ENCODE data around the gene ELMOD1.
A peak's percentile ranks its signal among the peaks of the same experiment; 100 is the strongest.

Gene ELMOD1

DNA sequence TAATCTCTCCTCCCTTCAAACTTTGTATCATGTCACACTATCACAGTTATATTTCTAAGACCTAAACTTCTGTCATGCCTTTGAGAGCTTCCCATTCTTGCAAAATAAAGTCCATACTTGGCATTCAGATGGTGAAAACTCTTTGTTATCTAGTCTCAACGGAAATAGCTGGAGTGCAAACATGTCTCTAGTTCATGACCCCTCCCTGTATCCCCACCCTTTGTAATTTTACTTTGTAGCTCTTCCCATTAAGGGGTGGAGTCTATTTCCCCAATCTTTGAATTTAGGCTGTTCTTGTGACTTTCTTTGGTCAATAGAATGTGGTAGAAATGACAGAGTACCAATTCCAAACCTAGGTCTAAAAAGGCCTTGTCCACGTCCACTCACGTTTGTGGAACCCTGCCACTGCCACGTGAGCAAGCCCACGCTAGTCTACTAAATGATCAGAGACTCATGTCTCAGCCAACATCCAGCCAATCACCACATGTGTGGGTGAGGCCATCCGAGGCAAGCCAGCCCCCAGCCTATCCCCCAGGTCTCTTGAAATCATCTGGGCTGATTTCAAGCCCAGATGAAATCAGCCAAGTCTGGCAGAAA lies 97.5 kb downstream of the ELMOD1 start:
- no peak for TF ChIP-seq FOXP2 (optimal IDR thresholded peaks at IDR 0.05; ENCODE audit: borderline replicate concordance, extremely low read depth, extremely low read length, insufficient read depth)
- peak; percentile 47; the same call in 1 of the 2 replicates for TF ChIP-seq SIN3A (IDR thresholded peaks at IDR 0.05; ENCODE audit: borderline replicate concordance, insufficient read depth, low read length)
- no peak for TF ChIP-seq POLR2AphosphoS5 (IDR thresholded peaks at IDR 0.05; ENCODE audit: low read depth, low read length)
- TF ChIP-seq TAF1 (IDR thresholded peaks at IDR 0.05; ENCODE audit: borderline replicate concordance, insufficient read depth, low read length) = no peak

DNA sequence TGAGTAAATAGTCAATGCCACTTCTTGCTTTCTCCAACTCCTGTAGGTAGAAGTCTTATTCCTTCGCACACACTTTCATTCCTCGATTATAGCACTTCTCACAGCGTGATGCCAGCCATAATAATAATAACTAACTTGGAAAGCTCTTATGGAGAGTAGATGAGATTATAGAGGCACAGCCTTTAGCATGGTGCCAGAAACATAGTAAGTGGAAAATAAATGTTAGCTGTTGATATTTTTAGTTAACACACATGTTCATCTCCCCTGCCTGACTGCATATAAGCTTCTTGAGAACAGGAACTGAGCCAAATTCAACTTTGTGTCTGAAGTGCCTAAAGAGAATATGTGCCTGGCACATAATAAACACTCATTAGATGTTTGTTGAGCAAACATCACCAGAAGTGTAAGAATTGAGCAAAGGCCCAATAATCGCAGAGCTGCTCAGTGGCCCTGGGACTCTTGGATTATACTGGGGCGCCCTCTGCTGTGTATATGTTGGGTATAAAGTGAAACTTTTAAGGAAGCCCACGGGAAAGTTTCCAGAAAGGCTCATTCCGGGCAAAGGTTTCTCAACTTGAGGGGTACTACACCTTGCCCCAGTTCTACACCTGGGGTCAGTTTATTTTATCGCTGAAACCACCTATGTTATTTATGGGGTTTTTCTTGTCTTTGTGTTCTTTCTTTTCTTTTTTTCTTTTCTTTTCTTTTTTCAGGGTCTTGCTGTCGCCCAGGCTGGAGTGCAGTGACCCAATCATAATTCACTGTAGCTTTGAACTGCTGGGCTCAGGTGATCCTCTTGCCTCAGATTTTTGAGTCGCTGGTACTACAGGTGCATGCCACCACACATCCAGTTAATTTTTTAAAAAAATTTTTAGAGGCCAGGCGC lies 98.6 kb downstream of the ELMOD1 start:
- TF ChIP-seq POLR2AphosphoS5 (IDR thresholded peaks at IDR 0.05; ENCODE audit: low read depth, low read length) (no peak), SIN3A (IDR thresholded peaks at IDR 0.05; ENCODE audit: borderline replicate concordance, insufficient read depth, low read length) (no peak), FOXP2 (optimal IDR thresholded peaks at IDR 0.05; ENCODE audit: borderline replicate concordance, extremely low read depth, extremely low read length, insufficient read depth) (no peak), TAF1 (IDR thresholded peaks at IDR 0.05; ENCODE audit: borderline replicate concordance, insufficient read depth, low read length) (no peak)
- TF ChIP-seq, protein P1, sequence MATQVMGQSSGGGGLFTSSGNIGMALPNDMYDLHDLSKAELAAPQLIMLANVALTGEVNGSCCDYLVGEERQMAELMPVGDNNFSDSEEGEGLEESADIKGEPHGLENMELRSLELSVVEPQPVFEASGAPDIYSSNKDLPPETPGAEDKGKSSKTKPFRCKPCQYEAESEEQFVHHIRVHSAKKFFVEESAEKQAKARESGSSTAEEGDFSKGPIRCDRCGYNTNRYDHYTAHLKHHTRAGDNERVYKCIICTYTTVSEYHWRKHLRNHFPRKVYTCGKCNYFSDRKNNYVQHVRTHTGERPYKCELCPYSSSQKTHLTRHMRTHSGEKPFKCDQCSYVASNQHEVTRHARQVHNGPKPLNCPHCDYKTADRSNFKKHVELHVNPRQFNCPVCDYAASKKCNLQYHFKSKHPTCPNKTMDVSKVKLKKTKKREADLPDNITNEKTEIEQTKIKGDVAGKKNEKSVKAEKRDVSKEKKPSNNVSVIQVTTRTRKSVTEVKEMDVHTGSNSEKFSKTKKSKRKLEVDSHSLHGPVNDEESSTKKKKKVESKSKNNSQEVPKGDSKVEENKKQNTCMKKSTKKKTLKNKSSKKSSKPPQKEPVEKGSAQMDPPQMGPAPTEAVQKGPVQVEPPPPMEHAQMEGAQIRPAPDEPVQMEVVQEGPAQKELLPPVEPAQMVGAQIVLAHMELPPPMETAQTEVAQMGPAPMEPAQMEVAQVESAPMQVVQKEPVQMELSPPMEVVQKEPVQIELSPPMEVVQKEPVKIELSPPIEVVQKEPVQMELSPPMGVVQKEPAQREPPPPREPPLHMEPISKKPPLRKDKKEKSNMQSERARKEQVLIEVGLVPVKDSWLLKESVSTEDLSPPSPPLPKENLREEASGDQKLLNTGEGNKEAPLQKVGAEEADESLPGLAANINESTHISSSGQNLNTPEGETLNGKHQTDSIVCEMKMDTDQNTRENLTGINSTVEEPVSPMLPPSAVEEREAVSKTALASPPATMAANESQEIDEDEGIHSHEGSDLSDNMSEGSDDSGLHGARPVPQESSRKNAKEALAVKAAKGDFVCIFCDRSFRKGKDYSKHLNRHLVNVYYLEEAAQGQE (IDR thresholded peaks at IDR 0.05; ENCODE audit: insufficient read depth in 1 of 2, low read depth in 2 of 2, low read length in 2 of 2) = no peak

DNA sequence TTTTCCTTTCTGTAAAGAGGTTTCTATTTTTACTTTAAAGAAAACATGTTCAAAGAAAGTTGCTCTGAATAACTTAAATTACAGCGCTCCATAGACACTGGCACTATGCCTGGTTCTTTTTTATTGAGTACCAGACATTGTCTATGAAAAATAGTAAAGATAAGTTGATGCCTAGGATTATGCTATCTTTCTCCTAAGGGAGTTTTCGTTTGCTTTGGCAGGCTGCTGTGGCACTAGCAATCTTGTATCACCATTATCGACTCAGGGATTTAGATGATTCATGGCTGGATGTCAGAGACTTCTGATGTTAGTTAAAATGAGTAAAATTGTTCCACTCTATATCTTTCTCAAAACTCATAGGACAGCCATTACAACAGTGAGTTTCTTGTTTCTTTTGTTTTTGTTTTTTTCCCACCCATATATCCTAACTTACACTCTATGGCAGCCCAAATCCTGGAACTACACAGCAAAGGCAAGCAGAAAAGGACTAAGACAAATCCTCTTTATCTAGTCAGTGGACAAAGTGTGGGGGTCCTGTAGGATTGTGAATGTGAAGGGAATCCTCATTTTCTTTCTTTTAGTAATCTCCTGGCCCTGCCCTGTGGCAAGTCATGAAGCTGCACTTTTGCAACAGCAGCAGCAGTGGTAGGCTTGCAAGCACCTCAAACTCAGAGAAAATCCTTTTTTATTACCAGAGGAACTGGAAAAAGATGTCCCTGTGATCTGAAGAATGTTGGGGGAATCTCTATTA lies 100.2 kb downstream of the ELMOD1 start:
- TF ChIP-seq TAF1 (IDR thresholded peaks at IDR 0.05; ENCODE audit: borderline replicate concordance, insufficient read depth, low read length) (no peak), POLR2AphosphoS5 (IDR thresholded peaks at IDR 0.05; ENCODE audit: low read depth, low read length) (no peak), FOXP2 (optimal IDR thresholded peaks at IDR 0.05; ENCODE audit: borderline replicate concordance, extremely low read depth, extremely low read length, insufficient read depth) (no peak), SIN3A (IDR thresholded peaks at IDR 0.05; ENCODE audit: borderline replicate concordance, insufficient read depth, low read length) (no peak)
- TF ChIP-seq, protein P1 (IDR thresholded peaks at IDR 0.05; ENCODE audit: insufficient read depth in 1 of 2, low read depth in 2 of 2, low read length in 2 of 2) = no peak

DNA sequence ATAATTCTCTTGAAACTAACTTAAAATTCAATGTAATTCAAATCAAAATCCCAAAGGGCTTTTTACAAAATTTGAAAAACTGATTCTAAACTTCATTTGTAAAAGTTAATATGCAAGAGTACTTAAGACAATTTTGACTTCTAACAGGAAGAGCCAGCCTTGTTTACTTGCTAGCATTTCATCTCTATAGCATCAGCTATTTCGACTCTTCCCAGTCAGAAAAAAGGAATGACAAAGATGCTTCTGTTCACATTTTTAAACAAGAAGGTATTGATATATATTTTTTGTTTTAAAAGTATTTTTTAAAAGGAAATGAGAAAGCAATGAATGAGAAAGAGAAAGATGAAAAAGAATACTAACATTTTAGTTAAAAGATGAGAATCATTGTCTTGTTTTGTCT lies 104.5 kb downstream of the ELMOD1 start:
- TF ChIP-seq POLR2AphosphoS5 (IDR thresholded peaks at IDR 0.05; ENCODE audit: low read depth, low read length) (no peak), TAF1 (IDR thresholded peaks at IDR 0.05; ENCODE audit: borderline replicate concordance, insufficient read depth, low read length) (no peak), FOXP2 (optimal IDR thresholded peaks at IDR 0.05; ENCODE audit: borderline replicate concordance, extremely low read depth, extremely low read length, insufficient read depth) (no peak), SIN3A (IDR thresholded peaks at IDR 0.05; ENCODE audit: borderline replicate concordance, insufficient read depth, low read length) (no peak)
- TF ChIP-seq, protein P1 (IDR thresholded peaks at IDR 0.05; ENCODE audit: insufficient read depth in 1 of 2, low read depth in 2 of 2, low read length in 2 of 2) = no peak

DNA sequence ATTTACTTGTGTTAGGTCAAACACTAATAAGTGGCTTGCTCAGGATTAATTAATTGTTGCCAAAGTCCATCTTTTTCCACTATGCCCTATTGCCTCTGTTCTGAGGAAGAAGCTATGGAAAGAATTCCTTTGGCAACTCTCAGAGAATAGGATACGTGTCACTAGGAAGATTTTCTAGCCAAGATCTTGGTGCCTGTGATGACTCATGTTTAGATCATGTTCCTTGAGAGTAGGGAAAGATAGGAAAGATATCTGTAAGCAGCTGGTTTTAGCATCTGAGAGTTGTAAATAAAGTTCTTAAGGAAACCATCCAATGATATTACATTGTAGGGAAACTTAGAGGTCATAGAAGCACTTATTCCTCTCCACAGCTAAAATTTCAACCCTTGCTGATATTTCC lies 105.2 kb downstream of the ELMOD1 start:
- no peak for TF ChIP-seq SIN3A (IDR thresholded peaks at IDR 0.05; ENCODE audit: borderline replicate concordance, insufficient read depth, low read length)
- TF ChIP-seq, protein P1 (IDR thresholded peaks at IDR 0.05; ENCODE audit: insufficient read depth in 1 of 2, low read depth in 2 of 2, low read length in 2 of 2) = no peak
